HG02759 (cell line): ENCODE results near the gene PTPRC.

ENCODE experiments used
- ATAC-seq: cut with Tn5 transposase; IDR thresholded peaks from one replicate; pipeline ENCODE4 v1.9.1; 2021; ENCODE audit warnings: mild to moderate bottlenecking, moderate library complexity; ENCODE audit not compliant: unreplicated experiment

The PTPRC gene

GRCh38 chr1:198620951-198621824, 17.7 kb upstream of the PTPRC start:
- peak; percentile 75 for ATAC-seq

DNA sequence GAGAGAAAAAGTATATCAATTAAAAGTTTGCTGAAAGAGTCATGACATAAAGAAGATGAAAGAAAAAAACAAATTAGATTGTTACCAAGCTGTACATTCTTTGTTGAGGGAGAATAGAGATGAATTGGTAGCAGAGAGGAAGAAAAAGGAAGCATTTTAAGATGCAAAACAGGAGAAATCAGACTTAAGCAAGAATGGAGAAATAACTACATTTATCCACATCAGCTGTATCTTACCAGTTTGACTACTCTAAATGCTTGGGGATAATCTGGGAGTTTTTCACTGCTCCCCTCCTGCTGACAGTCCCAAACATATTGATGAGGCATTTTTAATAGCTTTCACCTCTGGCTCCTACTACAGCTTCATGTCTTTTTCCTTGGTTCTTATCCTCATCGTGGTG, 16.8 kb upstream of the PTPRC start:
- ATAC-seq, result no peak

- ATAC-seq, result peak; percentile 11
Measured at GRCh38 chr1:198623752-198624647, 14.8 kb upstream of the PTPRC start.

DNA sequence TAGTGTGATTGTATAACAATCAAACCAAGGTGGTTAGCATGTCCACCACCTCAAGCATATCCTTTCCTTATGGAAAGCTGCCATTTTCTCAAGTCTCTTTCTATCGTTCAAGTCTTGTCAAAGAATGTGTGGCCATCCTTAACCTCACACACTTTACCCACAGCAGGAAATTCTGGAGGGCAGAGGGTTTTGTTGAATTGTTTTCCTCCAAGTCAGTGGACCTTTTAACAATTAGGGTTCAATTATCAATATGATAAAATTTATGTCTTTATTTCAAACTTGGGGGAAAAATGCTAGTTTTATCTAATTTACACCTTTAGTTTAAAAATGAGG, 14.2 kb upstream of the PTPRC start:
- no peak for ATAC-seq

DNA sequence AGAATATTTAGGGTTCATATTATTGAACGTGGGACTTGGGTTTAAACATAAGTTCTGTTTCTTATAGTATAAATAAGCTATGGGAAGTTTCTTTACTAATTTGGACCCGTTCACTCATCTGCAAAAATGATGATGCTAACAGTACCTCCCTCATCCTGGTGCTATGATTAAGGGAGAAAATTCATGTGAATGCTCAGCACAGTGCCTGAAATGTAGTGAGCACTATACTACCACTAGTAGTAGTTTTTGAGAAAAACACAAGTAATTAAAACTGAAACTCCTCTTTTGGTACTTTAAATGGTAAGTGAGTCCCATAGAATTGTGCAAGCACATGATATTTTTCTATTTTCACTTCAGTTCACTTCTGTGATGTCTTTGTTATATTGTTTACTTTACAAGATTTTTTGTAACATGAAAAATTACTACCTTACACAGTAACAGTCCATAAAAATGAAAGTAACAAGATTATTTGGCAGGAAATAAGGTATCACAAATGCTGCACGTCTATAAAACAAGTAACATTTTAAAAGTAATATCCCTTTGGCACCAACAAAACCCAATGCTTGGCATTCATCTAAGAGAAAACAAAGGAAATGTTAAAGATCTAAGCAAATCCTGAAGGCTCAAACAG, 11.3 kb upstream of the PTPRC start:
- ATAC-seq, result no peak

DNA sequence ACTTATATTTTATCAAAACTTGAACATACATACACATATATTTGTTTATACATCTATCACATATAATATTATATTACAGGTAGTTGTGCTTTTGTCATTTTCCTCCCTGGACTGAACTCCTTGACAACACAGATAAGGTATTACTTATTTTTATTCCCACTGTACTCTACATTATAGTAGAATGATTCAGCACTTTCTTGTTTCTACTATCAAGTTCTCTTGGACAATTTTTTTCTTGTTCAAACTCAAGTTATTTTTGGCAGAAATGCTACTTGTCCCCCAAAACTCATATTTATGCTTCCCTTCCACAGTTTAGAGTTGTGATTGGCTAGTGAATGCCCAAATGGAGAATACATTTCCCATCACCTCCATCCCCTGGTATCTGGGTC, 10.8 kb upstream of the PTPRC start:
- no peak for ATAC-seq

DNA sequence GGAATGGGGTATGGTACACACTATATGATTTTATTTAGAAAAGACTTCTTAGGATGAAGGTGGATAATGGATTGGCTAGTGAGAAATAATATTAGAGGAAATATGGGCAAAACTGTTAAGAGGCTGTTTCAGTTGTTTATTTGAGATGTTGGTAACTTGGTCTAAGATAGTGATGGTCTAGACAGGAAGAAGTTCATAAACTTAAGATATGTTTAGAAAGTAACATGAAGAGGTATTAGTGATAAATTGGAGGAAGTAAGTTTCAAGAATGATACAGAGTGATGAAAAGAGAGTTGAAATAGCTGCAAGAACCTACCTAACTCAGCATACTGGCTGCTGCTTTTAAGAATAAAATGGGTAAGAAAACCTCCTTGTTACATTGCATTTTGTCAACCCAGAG, 9.2 kb upstream of the PTPRC start:
- ATAC-seq, result no peak

DNA sequence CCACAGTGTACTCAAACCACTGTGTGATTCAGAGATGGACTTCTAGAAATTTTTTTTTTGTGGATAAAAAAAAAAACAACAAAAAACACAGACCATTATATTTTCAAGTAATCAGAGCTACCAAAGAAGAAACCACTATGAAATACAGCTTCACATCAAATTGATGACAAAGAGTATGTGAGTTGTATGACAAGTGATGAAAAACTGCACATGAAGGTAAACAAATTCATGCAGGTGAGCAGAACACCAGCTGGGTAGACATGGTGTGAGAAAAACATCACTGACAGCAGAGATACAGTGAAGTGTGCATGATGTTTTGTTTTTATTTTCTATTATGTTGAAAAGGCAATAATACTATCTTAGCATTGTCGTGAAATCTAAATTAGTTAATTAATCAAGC, 8.0 kb upstream of the PTPRC start:
- ATAC-seq, result no peak

- no peak for ATAC-seq
Measured at GRCh38 chr1:198631292-198631691, 7.5 kb upstream of the PTPRC start.

DNA sequence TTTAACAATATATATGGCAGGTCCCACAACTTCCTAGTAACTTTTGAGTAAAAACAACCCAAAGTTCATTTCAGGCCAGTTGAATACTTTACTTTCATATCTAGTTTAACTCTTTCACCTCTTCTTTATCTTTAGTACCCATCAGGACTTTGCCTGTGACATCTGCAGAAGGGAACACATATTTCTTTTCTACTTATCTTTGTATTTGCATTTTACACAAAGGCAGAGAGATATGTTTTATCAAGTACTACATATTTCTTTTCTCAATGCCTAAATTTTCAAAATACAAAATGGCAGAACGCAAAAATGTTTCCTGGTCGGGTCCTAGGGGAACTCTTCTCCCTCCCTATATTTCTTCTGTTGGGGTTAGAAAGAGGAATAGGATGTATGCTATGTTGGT, 6.8 kb upstream of the PTPRC start:
- ATAC-seq, result no peak

DNA sequence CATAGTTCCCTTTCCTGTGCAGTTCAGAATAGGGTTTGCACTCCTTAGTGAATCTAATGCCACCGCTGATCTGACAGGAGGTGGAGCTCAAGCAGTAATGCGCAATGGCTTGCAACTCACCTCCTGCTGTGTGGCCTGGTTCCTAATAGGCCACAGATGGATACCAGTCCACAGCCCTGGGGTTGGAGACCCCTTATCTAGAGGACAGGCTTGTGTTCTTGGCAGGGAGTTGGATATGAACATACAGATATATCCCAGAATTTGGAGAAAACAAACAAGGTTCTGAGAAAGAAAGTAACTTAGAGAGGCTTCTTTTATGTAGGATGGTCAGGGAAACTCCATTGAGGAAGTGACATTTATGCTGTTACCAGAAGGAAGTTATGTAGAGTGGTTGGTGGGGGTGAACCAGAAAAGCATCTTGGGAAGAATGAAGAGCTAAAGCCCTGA, 5.1 kb upstream of the PTPRC start:
- no peak for ATAC-seq

- no peak for ATAC-seq
Measured at GRCh38 chr1:198635964-198636363, 2.9 kb upstream of the PTPRC start.

GRCh38 chr1:198636391-198636790, 2.4 kb upstream of the PTPRC start:
- ATAC-seq, result no peak

GRCh38 chr1:198637157-198637556, 1.7 kb upstream of the PTPRC start:
- ATAC-seq, result no peak

GRCh38 chr1:198637916-198638437, 863 bp upstream of the PTPRC start:
- ATAC-seq, result no peak

DNA sequence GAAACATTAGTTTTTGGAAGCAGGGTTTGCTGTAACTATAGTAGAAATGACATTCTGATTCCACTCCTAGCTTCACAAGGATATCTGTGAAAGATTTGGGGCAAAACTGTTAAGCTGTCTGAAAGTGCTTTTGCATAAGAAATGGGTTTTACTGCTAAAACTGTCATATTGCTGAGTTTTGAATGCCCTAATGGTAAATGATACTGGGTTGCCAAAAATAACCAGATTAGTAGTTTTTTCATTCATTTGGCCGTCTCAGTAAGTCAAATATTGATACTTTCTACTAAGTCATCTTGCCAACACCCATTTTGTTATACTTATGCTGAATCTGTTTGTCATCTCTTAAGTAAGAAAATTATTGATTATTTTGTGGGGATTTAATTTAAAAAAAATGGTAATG, 399 bp upstream of the PTPRC start:
- ATAC-seq, result peak; percentile 20

GRCh38 chr1:198639671-198640143, 867 bp downstream of the PTPRC start:
- no peak for ATAC-seq

GRCh38 chr1:198640174-198640573, 1.3 kb downstream of the PTPRC start:
- no peak for ATAC-seq

DNA sequence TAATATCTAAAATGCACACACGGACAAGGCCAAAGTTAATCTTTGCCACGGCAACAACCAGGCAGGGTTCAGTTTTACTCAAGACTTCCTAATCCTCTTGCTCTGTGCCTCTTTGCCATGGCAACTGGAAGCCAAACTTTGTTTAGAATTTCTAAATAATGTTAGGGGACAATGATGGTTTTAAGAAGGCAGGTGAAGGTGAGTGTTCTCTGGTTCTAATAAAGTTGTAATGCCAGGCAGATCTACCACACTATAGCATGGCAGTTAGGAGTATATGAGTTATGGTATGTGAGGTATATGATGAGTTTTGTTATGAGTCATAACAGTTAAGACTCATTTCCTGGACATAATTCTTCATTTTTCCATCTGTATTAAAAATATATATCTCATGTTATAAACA, 2.7 kb downstream of the PTPRC start:
- peak; percentile 52 for ATAC-seq

GRCh38 chr1:198641966-198642668, 3.3 kb downstream of the PTPRC start:
- no peak for ATAC-seq

- ATAC-seq, result no peak
Measured at GRCh38 chr1:198642983-198643382, 4.1 kb downstream of the PTPRC start.
